GM20000 (cell line): ENCODE measurements around the gene NFE2L2.
"Not testable (repeated sequence)": the region's sequence is repeated elsewhere in the genome, so short reads cannot be mapped to it uniquely, and the experiment has no call there.

Experiments used
- DNase-seq: peaks from one replicate; pipeline ENCODE4 v3.0.0; 2012; ENCODE audit warnings: low spot score
- TF ChIP-seq, protein P1 (sequence below): IDR thresholded peaks from 2 replicates; pipeline ENCODE4 v1.5.1; 2012; ENCODE audit warnings: mild to moderate bottlenecking, control low read depth; ENCODE audit errors: extremely low read depth, missing control alignments

NFE2L2 gene

GRCh38 chr2:177204417-177204816 is 60.1 kb downstream of the NFE2L2 start:
- TF ChIP-seq, protein P1, sequence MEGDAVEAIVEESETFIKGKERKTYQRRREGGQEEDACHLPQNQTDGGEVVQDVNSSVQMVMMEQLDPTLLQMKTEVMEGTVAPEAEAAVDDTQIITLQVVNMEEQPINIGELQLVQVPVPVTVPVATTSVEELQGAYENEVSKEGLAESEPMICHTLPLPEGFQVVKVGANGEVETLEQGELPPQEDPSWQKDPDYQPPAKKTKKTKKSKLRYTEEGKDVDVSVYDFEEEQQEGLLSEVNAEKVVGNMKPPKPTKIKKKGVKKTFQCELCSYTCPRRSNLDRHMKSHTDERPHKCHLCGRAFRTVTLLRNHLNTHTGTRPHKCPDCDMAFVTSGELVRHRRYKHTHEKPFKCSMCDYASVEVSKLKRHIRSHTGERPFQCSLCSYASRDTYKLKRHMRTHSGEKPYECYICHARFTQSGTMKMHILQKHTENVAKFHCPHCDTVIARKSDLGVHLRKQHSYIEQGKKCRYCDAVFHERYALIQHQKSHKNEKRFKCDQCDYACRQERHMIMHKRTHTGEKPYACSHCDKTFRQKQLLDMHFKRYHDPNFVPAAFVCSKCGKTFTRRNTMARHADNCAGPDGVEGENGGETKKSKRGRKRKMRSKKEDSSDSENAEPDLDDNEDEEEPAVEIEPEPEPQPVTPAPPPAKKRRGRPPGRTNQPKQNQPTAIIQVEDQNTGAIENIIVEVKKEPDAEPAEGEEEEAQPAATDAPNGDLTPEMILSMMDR, result no peak
- DNase-seq, result no peak

- TF ChIP-seq, protein P1, result no peak
- no peak for DNase-seq
Observed at GRCh38 chr2:177201919-177202346, 62.6 kb downstream of the NFE2L2 start.

- DNase-seq, result not testable (repeated sequence)
Observed at GRCh38 chr2:177200419-177200818, 64.1 kb downstream of the NFE2L2 start.

- TF ChIP-seq, protein P1, result no peak
- no peak for DNase-seq
Observed at GRCh38 chr2:177195194-177195593, 69.3 kb downstream of the NFE2L2 start.

- peak; percentile 40 for DNase-seq
- TF ChIP-seq, protein P1, result no peak
Observed at GRCh38 chr2:177193240-177193639, 71.3 kb downstream of the NFE2L2 start.

DNA sequence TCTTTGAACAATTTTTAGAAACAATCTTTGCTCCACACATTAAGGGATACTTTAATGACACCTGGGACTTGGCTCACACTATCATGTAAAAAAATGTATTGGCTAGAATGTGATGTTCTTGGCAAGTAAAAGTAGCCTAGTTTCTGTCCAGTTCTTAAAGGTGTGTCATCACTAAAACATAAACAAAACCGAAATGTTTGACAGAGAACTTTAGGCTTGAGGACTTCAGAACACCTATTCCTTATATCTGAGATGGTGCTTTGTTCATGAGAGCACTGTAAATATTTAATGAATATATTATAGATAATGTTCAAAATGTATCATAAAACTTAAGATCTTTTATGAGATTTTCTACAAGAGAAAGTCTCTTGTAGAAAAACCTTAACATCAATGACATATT is 71.7 kb downstream of the NFE2L2 start:
- TF ChIP-seq, protein P1, result no peak
- DNase-seq, result no peak

DNA sequence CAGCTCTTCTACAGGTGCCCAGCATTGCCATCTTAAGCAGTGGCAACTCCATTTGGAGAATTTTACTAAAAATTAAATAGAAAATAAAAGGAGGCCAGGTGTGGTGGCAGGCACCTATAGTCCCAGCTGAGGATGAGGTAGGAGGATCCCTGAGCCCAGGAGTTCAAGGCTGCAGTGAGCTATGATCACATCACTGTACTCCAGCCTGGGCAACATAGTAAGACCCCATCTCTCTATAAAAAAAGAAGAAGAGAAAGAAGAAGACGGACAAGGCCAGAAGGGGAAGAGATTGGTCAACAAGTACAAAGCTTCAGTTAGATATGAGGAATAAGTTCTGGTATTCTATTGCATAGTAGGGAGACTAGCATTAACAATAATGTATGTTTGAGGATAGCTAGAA is 73.6 kb downstream of the NFE2L2 start:
- TF ChIP-seq, protein P1, result no peak
- DNase-seq, result no peak
